Hepatocyte (in vitro differentiated cells): ENCODE data around the gene OCA2. TPM values are rescaled to one million over a fixed set of nuclear protein-coding genes. Genes with fewer than 3 reads are reported as not detected.

Source experiments
- DNase-seq: peaks from one replicate; pipeline ENCODE4 v3.0.0-alpha.2; 2016; ENCODE audit warnings: low spot score
- H2AFZ ChIP-seq: fragments of 200-600 bp; sonication (generic); 2 replicates; pipeline ENCODE4 v1.6.0; 2016; ENCODE audit warnings: antibody characterized with exemption, mild to moderate bottlenecking
- H3K27ac ChIP-seq: fragments of 200-600 bp; sonication (generic); 2 replicates; pipeline ENCODE4 v1.5.1; 2016; ENCODE audit warnings: mild to moderate bottlenecking
- H3K27me3 ChIP-seq: fragments of 200-600 bp; sonication (generic); 2 replicates; pipeline ENCODE4 v1.6.1; 2016
- H3K36me3 ChIP-seq: fragments of 200-600 bp; sonication (generic); replicated peaks from 2 replicates; pipeline ENCODE4 v1.5.1; 2016; ENCODE audit warnings: low read depth; ENCODE audit not compliant: insufficient read depth
- H3K4me1 ChIP-seq: fragments of 200-600 bp; sonication (generic); 2 replicates; pipeline ENCODE4 v1.5.1; 2016; ENCODE audit warnings: mild to moderate bottlenecking, moderate library complexity; ENCODE audit not compliant: insufficient read depth
- H3K4me2 ChIP-seq: fragments of 200-600 bp; sonication (generic); 2 replicates; pipeline ENCODE4 v1.6.0; 2016
- H3K4me3 ChIP-seq: fragments of 200-600 bp; sonication (generic); 2 replicates; pipeline ENCODE4 v1.5.1; 2016; ENCODE audit warnings: mild to moderate bottlenecking
- H3K79me2 ChIP-seq: fragments of 200-600 bp; sonication (generic); 2 replicates; pipeline ENCODE4 v1.6.0; 2017; ENCODE audit warnings: mild to moderate bottlenecking
- H3K9me2 ChIP-seq: fragments of 200-600 bp; sonication (generic); replicated peaks from 2 replicates; pipeline ENCODE4 v1.6.0; 2017; ENCODE audit warnings: mild to moderate bottlenecking; ENCODE audit not compliant: insufficient read depth
- H3K9me3 ChIP-seq: fragments of 200-600 bp; sonication (generic); 2 replicates; pipeline ENCODE4 v1.5.1; 2016; ENCODE audit warnings: low read depth, mild to moderate bottlenecking
- H4K20me1 ChIP-seq: fragments of 200-600 bp; sonication (generic); 2 replicates; pipeline ENCODE4 v1.6.0; 2016; ENCODE audit warnings: mild to moderate bottlenecking; ENCODE audit not compliant: insufficient read depth, poor library complexity, severe bottlenecking
- EZH2 ChIP-seq: fragments of 200-600 bp; sonication (generic); IDR thresholded peaks from 2 replicates; pipeline ENCODE4 v1.6.1; 2016; ENCODE audit warnings: antibody characterized with exemption, mild to moderate bottlenecking, borderline replicate concordance
- EZH2phosphoT487 ChIP-seq: fragments of 200-600 bp; sonication (generic); IDR thresholded peaks from one replicate; pipeline ENCODE4 v1.6.1; 2018; ENCODE audit warnings: antibody characterized with exemption, mild to moderate bottlenecking, low read depth, moderate library complexity; ENCODE audit not compliant: unreplicated experiment, severe bottlenecking
- WGBS: methylation state at CpG from one replicate; pipeline ENCODE4 v1.1.6; 2016; ENCODE audit warnings: low lambda C conversion rate; ENCODE audit errors: missing lambda C conversion rate; 5-methylcytosine and 5-hydroxymethylcytosine counted together
- polyA plus RNA-seq: library from polyadenylated mRNA; unstranded; fragments of >200 nt; fragmentation: Nextera tagmentation; extraction: Ambion mirVana; gene quantifications from 2 replicates; pipeline ENCODE4 v1.2.1, GENCODE V29; 2016
- total RNA-seq: library from RNA; depleted of rRNA; stranded (reverse); fragments of >200 nt; gene quantifications from 2 replicates; pipeline ENCODE4 v1.2.3, GENCODE V29; 2014
- TF ChIP-seq, protein P1 (sequence below): fragments of 200-600 bp; sonication (generic); IDR thresholded peaks from 2 replicates; pipeline ENCODE4 v1.5.1; 2016; ENCODE audit warnings: antibody characterized with exemption, mild to moderate bottlenecking; ENCODE audit not compliant: poor library complexity

OCA2 gene
- total and polyA plus RNA-seq, 2 experiments from 2014 or later: 25.1 to 27.7 TPM

DNA sequence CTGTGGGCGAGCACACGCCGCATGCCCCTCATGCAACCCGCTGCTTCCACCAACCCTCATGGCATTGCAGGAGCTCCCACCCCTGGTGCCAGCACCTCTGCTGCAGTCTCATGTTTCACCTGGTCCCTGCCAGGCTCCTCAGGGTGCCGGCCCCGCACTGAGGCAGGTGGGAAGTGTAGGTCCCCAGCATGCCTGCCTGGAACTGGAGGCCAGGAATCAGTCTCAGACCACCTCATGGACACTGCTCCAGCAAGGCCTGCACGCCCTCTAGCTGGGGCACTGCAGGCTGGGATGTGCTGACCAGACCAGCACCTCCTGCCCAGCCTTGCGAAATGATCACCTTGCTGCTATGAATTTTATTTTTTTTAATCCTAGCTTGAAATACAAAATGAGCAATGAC lies 39.1 kb downstream of the OCA2 start:
- Histone ChIP-seq H3K4me2 (no peak overlapping the region), H4K20me1 (no peaks in the 10 kb centered on the region), H3K9me2 (no peaks in the 10 kb centered on the region), H3K36me3 (no peaks in the 10 kb centered on the region), H3K4me3 (no peak overlapping the region), H3K27ac (no peak overlapping the region), H3K79me2 (no peaks in the 10 kb centered on the region), H2AFZ (no peak overlapping the region), H3K27me3 (no peaks in the 10 kb centered on the region), H3K4me1 (no peaks in the 10 kb centered on the region), H3K9me3 (no peaks in the 10 kb centered on the region)
- WGBS: 89% methylated on average over 8 of the region's 8 CpGs
- TF ChIP-seq, protein P1, sequence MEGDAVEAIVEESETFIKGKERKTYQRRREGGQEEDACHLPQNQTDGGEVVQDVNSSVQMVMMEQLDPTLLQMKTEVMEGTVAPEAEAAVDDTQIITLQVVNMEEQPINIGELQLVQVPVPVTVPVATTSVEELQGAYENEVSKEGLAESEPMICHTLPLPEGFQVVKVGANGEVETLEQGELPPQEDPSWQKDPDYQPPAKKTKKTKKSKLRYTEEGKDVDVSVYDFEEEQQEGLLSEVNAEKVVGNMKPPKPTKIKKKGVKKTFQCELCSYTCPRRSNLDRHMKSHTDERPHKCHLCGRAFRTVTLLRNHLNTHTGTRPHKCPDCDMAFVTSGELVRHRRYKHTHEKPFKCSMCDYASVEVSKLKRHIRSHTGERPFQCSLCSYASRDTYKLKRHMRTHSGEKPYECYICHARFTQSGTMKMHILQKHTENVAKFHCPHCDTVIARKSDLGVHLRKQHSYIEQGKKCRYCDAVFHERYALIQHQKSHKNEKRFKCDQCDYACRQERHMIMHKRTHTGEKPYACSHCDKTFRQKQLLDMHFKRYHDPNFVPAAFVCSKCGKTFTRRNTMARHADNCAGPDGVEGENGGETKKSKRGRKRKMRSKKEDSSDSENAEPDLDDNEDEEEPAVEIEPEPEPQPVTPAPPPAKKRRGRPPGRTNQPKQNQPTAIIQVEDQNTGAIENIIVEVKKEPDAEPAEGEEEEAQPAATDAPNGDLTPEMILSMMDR: no peak
- TF ChIP-seq EZH2: no peak
- no peak for TF ChIP-seq EZH2phosphoT487
- no peak for DNase-seq

DNA sequence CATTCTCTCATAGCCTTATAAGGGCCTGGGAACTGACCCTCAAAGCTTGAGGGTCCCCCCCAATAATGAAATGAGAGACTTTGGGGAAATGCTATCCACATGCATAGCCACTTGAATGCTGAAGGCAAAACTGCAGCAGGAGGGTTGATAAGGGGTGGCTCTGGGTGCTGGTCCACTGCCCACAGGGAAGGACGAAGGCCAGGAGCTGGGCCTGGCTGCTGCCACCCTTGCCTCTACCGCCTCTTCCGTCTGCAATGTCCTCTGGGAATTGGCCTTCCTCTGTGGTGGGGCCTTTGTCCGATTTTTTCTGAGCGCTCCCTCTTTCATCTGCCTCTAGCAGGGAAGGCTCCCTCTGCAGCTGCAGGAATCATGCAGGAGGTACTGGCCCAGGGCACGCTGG lies 41.0 kb downstream of the OCA2 start:
- DNase-seq: no peak
- no peak overlapping the region for H3K27ac ChIP-seq
- H3K4me1 ChIP-seq: no peaks in the 10 kb centered on the region
- no peaks in the 10 kb centered on the region for H3K27me3 ChIP-seq
- no peak overlapping the region for H3K4me2 ChIP-seq
- WGBS: 95% methylated on average over 6 of the region's 6 CpGs
- H3K79me2 ChIP-seq: no peaks in the 10 kb centered on the region
- TF ChIP-seq, protein P1: no peak
- TF ChIP-seq EZH2phosphoT487 (no peak), EZH2 (no peak)
- no peak overlapping the region for H2AFZ ChIP-seq
- no peaks in the 10 kb centered on the region for H3K9me3 ChIP-seq
- no peaks in the 10 kb centered on the region for H3K9me2 ChIP-seq
- H4K20me1 ChIP-seq: no peaks in the 10 kb centered on the region
- no peak overlapping the region for H3K4me3 ChIP-seq
- no peaks in the 10 kb centered on the region for H3K36me3 ChIP-seq

DNA sequence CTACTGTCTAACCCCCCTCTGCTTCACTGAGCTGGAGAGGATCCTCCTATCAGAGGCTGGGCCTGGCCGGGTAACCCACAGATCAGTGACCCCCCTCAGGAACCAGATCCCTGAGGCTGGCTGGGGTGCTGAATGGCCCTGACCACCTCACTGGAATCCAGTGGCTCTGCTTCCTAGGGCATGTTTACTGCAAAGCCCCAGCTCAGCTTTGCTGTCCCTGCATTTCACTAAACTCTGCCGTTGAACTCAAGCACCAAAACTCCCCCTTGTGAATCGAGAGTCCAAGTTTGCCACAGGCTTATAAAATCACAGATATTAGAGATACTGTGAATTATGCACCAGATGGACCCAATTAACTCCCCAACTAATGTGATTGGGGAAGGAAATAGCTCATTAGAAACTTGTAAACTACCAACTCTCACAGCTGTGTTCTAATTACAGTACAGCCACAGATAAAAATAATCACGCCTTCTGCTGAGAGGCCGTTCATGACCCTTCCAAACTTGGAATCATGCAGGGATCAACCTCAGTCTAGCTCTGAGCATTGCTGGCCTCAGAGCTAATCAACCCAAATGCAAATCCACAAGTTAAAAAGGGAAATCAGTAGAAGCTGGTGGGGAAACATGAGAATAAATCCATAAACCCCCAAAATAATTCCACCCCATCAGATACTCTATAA lies 47.0 kb downstream of the OCA2 start:
- Histone ChIP-seq H3K79me2 (no peaks in the 10 kb centered on the region), H3K27me3 (no peaks in the 10 kb centered on the region), H3K9me3 (peaks cover 6% of the 10 kb centered on the region), H3K4me2 (no peak overlapping the region), H3K4me3 (no peak overlapping the region), H3K27ac (no peak overlapping the region), H2AFZ (no peak overlapping the region), H3K36me3 (no peaks in the 10 kb centered on the region), H3K9me2 (no peaks in the 10 kb centered on the region), H3K4me1 (no peaks in the 10 kb centered on the region), H4K20me1 (no peaks in the 10 kb centered on the region)
- DNase-seq: no peak
- WGBS: 54% methylated on average over 5 of the region's 5 CpGs
- TF ChIP-seq EZH2 (no peak), EZH2phosphoT487 (no peak)
- TF ChIP-seq, protein P1: no peak
